ENCODE measurements around the gene LUC7L2. TPM values are rescaled to one million over a fixed set of nuclear protein-coding genes. Genes with fewer than 3 reads are reported as not detected.

The LUC7L2 gene
- total RNA-seq, 4 donors from 2014 or later, result 125 to 179 (median 145) TPM

DNA sequence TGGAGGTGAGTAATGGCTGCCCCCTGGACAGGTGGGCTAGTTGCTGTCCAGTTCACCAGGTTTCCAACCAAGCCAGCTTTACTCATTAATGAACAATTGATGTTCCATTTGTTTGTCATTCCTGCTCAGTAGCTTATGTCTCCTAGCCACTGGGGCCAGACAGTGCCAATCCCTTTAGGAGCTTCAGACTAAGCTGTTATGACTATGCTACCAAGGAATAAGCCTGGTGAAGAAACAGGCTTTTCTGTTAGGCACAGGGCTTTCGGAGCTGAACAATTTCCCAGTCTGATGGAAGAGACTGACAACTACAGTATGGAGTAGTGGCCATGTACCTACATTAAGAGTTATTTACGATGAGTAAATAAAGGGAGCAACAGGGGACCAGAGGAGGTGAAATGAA lies 20.7 kb upstream of the LUC7L2 start:
- Histone ChIP-seq H3K4me1 (peaks cover 6 to 17% of the 10 kb centered on the region in 2 donors), H3K27ac (no peak overlapping the region), H3K4me3 (replicated peaks in 1 of 3) (no peak overlapping the region), H3K27me3 (no peaks in the 10 kb centered on the region), H3K36me3 (no peaks in the 10 kb centered on the region), H3K9me3 (no peaks in the 10 kb centered on the region)
- TF ChIP-seq CTCF (IDR thresholded peaks at IDR 0.05) (no peak), POLR2A (IDR thresholded peaks at IDR 0.05) (no peak)
- no peak for DNase-seq
- intact Hi-C loops (cut with DNase I), result no loop called here
- 96 to 97% methylated on average over 2 of the region's 2 CpGs for WGBS, 2 donors

GRCh38 chr7:139339698-139340036 lies 20.0 kb upstream of the LUC7L2 start:
- Histone ChIP-seq H3K27ac (peak overlapping the region; percentile 97 to 100 (median 99)), H3K4me1 (peaks cover 6 to 17% of the 10 kb centered on the region in 2 donors), H3K9me3 (no peaks in the 10 kb centered on the region), H3K4me3 (replicated peaks in 1 of 3) (peak overlapping the region; percentile 5 to 89 (median 25)), H3K27me3 (no peaks in the 10 kb centered on the region), H3K36me3 (no peaks in the 10 kb centered on the region)
- no peak for DNase-seq
- 80 to 87% methylated on average over 13 of the region's 13 CpGs for WGBS, 2 donors
- intact Hi-C loops (cut with DNase I), result loop anchor here (10.0 kb wide), 1 partner anchor 145 kb away; the partner anchor contains the start of gene KLRG2
- TF ChIP-seq CTCF (IDR thresholded peaks at IDR 0.05), result no peak
- no peak for TF ChIP-seq POLR2A (IDR thresholded peaks at IDR 0.05)

GRCh38 chr7:139340037-139340807 lies 19.5 kb upstream of the LUC7L2 start:
- TF ChIP-seq POLR2A (IDR thresholded peaks at IDR 0.05), result peak in 1 of 2 donors; percentile 75
- TF ChIP-seq CTCF (IDR thresholded peaks at IDR 0.05), result peak; percentile 18 to 79 (median 65)
- Histone ChIP-seq H3K4me1 (peaks cover 6 to 17% of the 10 kb centered on the region in 2 donors), H3K36me3 (no peaks in the 10 kb centered on the region), H3K27ac (peak overlapping the region; percentile 97 to 100 (median 99)), H3K4me3 (replicated peaks in 1 of 3) (peak overlapping the region; percentile 5 to 89 (median 65)), H3K9me3 (no peaks in the 10 kb centered on the region), H3K27me3 (no peaks in the 10 kb centered on the region)
- DNase-seq, result peak; percentile 100
- intact Hi-C loops (cut with DNase I), result loop anchor here (10.0 kb wide), 1 partner anchor 145 kb away; the partner anchor contains the start of gene KLRG2
- 3 to 6% methylated on average over 21 to 57 of the region's 66 CpGs for WGBS, 2 donors

- TF ChIP-seq POLR2A (IDR thresholded peaks at IDR 0.05), result no peak
- no peak for TF ChIP-seq CTCF (IDR thresholded peaks at IDR 0.05)
- peak overlapping the region; percentile 65 to 93 (median 89) for H3K4me3 ChIP-seq (replicated peaks in 1 of 3)
- peak overlapping the region; percentile 97 to 100 (median 99) for H3K27ac ChIP-seq
- H3K36me3 ChIP-seq, result no peaks in the 10 kb centered on the region
- intact Hi-C loops (cut with DNase I), result loop anchor here (10.0 kb wide), 1 partner anchor 144 kb away; the partner anchor contains the start of gene KLRG2
- no peaks in the 10 kb centered on the region for H3K9me3 ChIP-seq
- WGBS, 2 donors, result 0% methylated on average over 9 of the region's 9 CpGs
- DNase-seq, result no peak
- H3K27me3 ChIP-seq, result no peaks in the 10 kb centered on the region
- H3K4me1 ChIP-seq, result peaks cover 6 to 17% of the 10 kb centered on the region in 2 donors
Measured at GRCh38 chr7:139340808-139341057, 19.0 kb upstream of the LUC7L2 start.

GRCh38 chr7:139341058-139341775 lies 18.5 kb upstream of the LUC7L2 start, which contains the start of gene FMC1:
Gene FMC1, plus strand, starts transcription at chr7:139341337. Its CDS starts 48 bp downstream, at chr7:139341385.
- peak; percentile 95 to 96 for DNase-seq
- H3K9me3 ChIP-seq, result no peaks in the 10 kb centered on the region
- H3K27ac ChIP-seq, result peak within 1 kb of the TSS; percentile 97 to 100 (median 99)
- TF ChIP-seq CTCF (IDR thresholded peaks at IDR 0.05) (peak in 4 of 6 experiments; percentile 49 to 58 (median 53)), POLR2A (IDR thresholded peaks at IDR 0.05) (peak; percentile 63 to 91)
- H3K4me3 ChIP-seq (replicated peaks in 1 of 3), result peak within 1 kb of the TSS; percentile 65 to 93 (median 89)
- intact Hi-C loops (cut with DNase I), result loop anchor here (10.0 kb wide), 1 partner anchor 144 kb away; the partner anchor contains the start of gene KLRG2
- WGBS, 2 donors, result 0 to 1% methylated on average over 13 to 40 of the region's 54 CpGs
- peaks cover 6 to 17% of the 10 kb centered on the region in 2 donors for H3K4me1 ChIP-seq
- H3K36me3 ChIP-seq, result no peaks in the 10 kb centered on the region
- no peaks in the 10 kb centered on the region for H3K27me3 ChIP-seq
